Calu3 (cell line): Measurements from ENCODE around the gene JCHAIN. TPM values are rescaled to one million over a fixed set of nuclear protein-coding genes. Genes with fewer than 3 reads are reported as not detected.

Source experiments
- BruUV-seq: library from RNA; stranded (reverse); fragments of 400-500 nt; replicated peaks from 2 replicates; lab custom pipeline; 2021; lab: Mats Ljungman, UMichigan
- CTCF ChIA-PET: fragments of 300-600 bp; sonication (Branson Sonifier 250); formaldehyde crosslinking; loops from one replicate; lab custom pipeline; 2022; ENCODE audit warnings: antibody characterized with exemption; lab: Charles Lee
- DNase-seq: peaks from one replicate; pipeline ENCODE4 v3.0.0; 2022
- H3K27ac Mint-ChIP-seq: one replicate; pipeline ENCODE4 v1.8.0; 2022; ENCODE audit warnings: mixed read lengths; ENCODE audit not compliant: unreplicated experiment
- H3K27me3 Mint-ChIP-seq: one replicate; pipeline ENCODE4 v1.8.0; 2022; ENCODE audit warnings: mixed read lengths; ENCODE audit not compliant: unreplicated experiment
- H3K36me3 Mint-ChIP-seq: one replicate; pipeline ENCODE4 v1.8.0; 2022; ENCODE audit warnings: mild to moderate bottlenecking, moderate library complexity, mixed read lengths; ENCODE audit not compliant: insufficient read depth, unreplicated experiment
- H3K4me1 Mint-ChIP-seq: one replicate; pipeline ENCODE4 v1.8.0; 2022; ENCODE audit warnings: mild to moderate bottlenecking, low read depth, mixed read lengths; ENCODE audit not compliant: unreplicated experiment
- H3K4me3 Mint-ChIP-seq: one replicate; pipeline ENCODE4 v1.8.0; 2022; ENCODE audit warnings: mild to moderate bottlenecking, low read depth, moderate library complexity, mixed read lengths; ENCODE audit not compliant: unreplicated experiment
- H3K9me3 Mint-ChIP-seq: one replicate; pipeline ENCODE4 v1.8.0; 2022; ENCODE audit warnings: low read depth, mixed read lengths; ENCODE audit not compliant: unreplicated experiment
- CTCF ChIP-seq: fragments of 200-600 bp; IDR thresholded peaks from one replicate; pipeline ENCODE4 v1.8.0; 2022; ENCODE audit warnings: antibody characterized with exemption; ENCODE audit not compliant: unreplicated experiment
- intact Hi-C: fragments of 100-400 bp; cut with micrococcal nuclease; formaldehyde crosslinking; loops from one replicate; pipeline ENCODE4 v1.10.0; 2022; ENCODE audit not compliant: unreplicated experiment
- total RNA-seq: library from RNA; stranded (reverse); gene quantifications from 2 replicates; pipeline ENCODE4 v1.2.3, GENCODE V29; 2022

JCHAIN gene
- total RNA-seq, 1 experiment from 2014 or later, result not detected

DNA sequence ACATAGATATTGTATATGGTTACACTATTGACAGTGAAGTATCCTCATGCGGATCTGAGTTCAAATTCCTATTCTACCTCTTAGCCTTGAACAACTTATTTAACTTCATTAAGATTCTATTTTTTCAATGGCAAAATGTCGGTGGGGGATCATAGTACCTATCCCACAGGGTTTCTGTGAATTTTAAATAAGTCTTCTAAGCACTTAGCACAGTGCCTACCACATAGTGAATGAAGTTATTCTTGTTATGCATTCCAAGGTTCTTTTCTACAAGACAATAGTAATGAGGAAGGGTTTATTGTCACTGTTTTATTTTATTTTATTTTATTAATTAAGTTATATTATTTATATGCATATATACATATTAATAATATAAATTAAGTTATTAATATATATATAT is 46.5 kb downstream of the JCHAIN start:
- intact Hi-C loops, result no loop called here
- Mint-ChIP-seq H3K9me3 (no peaks in the 10 kb centered on the region), H3K27ac (no peak overlapping the region), H3K4me3 (no peak overlapping the region), H3K36me3 (no peaks in the 10 kb centered on the region), H3K27me3 (no peaks in the 10 kb centered on the region), H3K4me1 (peaks cover 9% of the 10 kb centered on the region)
- no TSS peak for BruUV-seq
- no peak for TF ChIP-seq CTCF
- CTCF ChIA-PET, result no interaction called here
- no peak for DNase-seq

GRCh38 chr4:70619288-70619687 is 47.0 kb downstream of the JCHAIN start:
- intact Hi-C loops, result no loop called here
- H3K27ac Mint-ChIP-seq, result no peak overlapping the region
- no peak overlapping the region for H3K4me3 Mint-ChIP-seq
- no peak for TF ChIP-seq CTCF
- CTCF ChIA-PET, result no interaction called here
- BruUV-seq, result no TSS peak
- DNase-seq, result no peak
- H3K4me1 Mint-ChIP-seq, result peaks cover 9% of the 10 kb centered on the region
- H3K9me3 Mint-ChIP-seq, result no peaks in the 10 kb centered on the region
- no peaks in the 10 kb centered on the region for H3K36me3 Mint-ChIP-seq
- no peaks in the 10 kb centered on the region for H3K27me3 Mint-ChIP-seq

GRCh38 chr4:70614184-70614555 is 52.1 kb downstream of the JCHAIN start:
- no TSS peak for BruUV-seq
- H3K27me3 Mint-ChIP-seq, result no peaks in the 10 kb centered on the region
- H3K4me1 Mint-ChIP-seq, result peaks cover 17% of the 10 kb centered on the region
- intact Hi-C loops, result no loop called here
- H3K27ac Mint-ChIP-seq, result no peak overlapping the region
- CTCF ChIA-PET, result interaction anchor here (1.3 kb wide), 1 partner anchor 10 kb away, joined by 3 read pairs; no protein-coding TSS in a partner anchor
- H3K36me3 Mint-ChIP-seq, result no peaks in the 10 kb centered on the region
- H3K4me3 Mint-ChIP-seq, result no peak overlapping the region
- no peak for TF ChIP-seq CTCF
- H3K9me3 Mint-ChIP-seq, result no peaks in the 10 kb centered on the region
- no peak for DNase-seq

- H3K4me1 Mint-ChIP-seq, result peaks cover 17% of the 10 kb centered on the region
- intact Hi-C loops, result no loop called here
- no TSS peak for BruUV-seq
- no peaks in the 10 kb centered on the region for H3K9me3 Mint-ChIP-seq
- no peak for TF ChIP-seq CTCF
- H3K27ac Mint-ChIP-seq, result no peak overlapping the region
- CTCF ChIA-PET, result interaction anchor here (1.3 kb wide), 1 partner anchor 11 kb away, joined by 3 read pairs; no protein-coding TSS in a partner anchor
- no peaks in the 10 kb centered on the region for H3K36me3 Mint-ChIP-seq
- no peak overlapping the region for H3K4me3 Mint-ChIP-seq
- no peak for DNase-seq
- H3K27me3 Mint-ChIP-seq, result no peaks in the 10 kb centered on the region
Observed at GRCh38 chr4:70613306-70614183, 52.8 kb downstream of the JCHAIN start.
